GM12872 (cell line): ENCODE results near the gene GNG10.

Experiments
- CTCF ChIP-seq: IDR thresholded peaks from 3 replicates; pipeline ENCODE4 v1.5.1; 2011; ENCODE audit warnings: low read depth, mild to moderate bottlenecking, low read length, moderate library complexity; ENCODE audit not compliant: insufficient read depth

The GNG10 gene

GRCh38 chr9:111630182-111630963 lies 31.0 kb upstream of the GNG10 start:
- no peak for TF ChIP-seq CTCF

- no peak for TF ChIP-seq CTCF
These were observed 30.5 kb upstream of the GNG10 start for GRCh38 chr9:111630964-111631213.

GRCh38 chr9:111631214-111631971 lies 30.0 kb upstream of the GNG10 start, which contains the start of gene DNAJC25:
DNAJC25 (plus strand) TSS chr9:111631334; CDS start chr9:111631408, 74 bp downstream.
- TF ChIP-seq CTCF = no peak

- TF ChIP-seq CTCF = no peak
These were observed 29.3 kb upstream of the GNG10 start for GRCh38 chr9:111632060-111632459.

- TF ChIP-seq CTCF = no peak
These were observed 28.6 kb upstream of the GNG10 start for GRCh38 chr9:111632695-111633388.

- no peak for TF ChIP-seq CTCF
These were observed 28.0 kb upstream of the GNG10 start for GRCh38 chr9:111633389-111633736.

- TF ChIP-seq CTCF = no peak
These were observed 26.5 kb upstream of the GNG10 start for GRCh38 chr9:111634860-111635259.
